T-helper 1 cell treated with Interleukin-12 subunit alpha and Interleukin-12 subunit beta and Interleukin-4 antibody, amounts not matched to agents 30 μg/mL and 1 μg/mL, for 36 hours (primary cell): ENCODE data around the gene LHX2.

ENCODE experiments used
- H3K27ac Mint-ChIP-seq: one replicate; pipeline ENCODE4 v1.8.0; 2021; ENCODE audit warnings: mild to moderate bottlenecking, mixed read lengths
- H3K27me3 Mint-ChIP-seq: one replicate; pipeline ENCODE4 v1.8.0; 2021; ENCODE audit warnings: low read depth, mixed read lengths
- H3K36me3 Mint-ChIP-seq: one replicate; pipeline ENCODE4 v1.8.0; 2021; ENCODE audit warnings: low read depth, mixed read lengths
- H3K4me1 Mint-ChIP-seq: one replicate; pipeline ENCODE4 v1.8.0; 2021; ENCODE audit warnings: low read depth, mixed read lengths
- H3K4me3 Mint-ChIP-seq: one replicate; pipeline ENCODE4 v1.8.0; 2021; ENCODE audit warnings: mild to moderate bottlenecking, moderate library complexity, mixed read lengths
- H3K9me3 Mint-ChIP-seq: one replicate; pipeline ENCODE4 v1.8.0; 2021; ENCODE audit warnings: mixed read lengths

The LHX2 gene

GRCh38 chr9:124029617-124030016 lies 18.0 kb downstream of the LHX2 start:
- no peaks in the 10 kb centered on the region for H3K9me3 Mint-ChIP-seq
- no peaks in the 10 kb centered on the region for H3K36me3 Mint-ChIP-seq
- H3K27me3 Mint-ChIP-seq = peaks cover 60% of the 10 kb centered on the region
- H3K4me1 Mint-ChIP-seq = no peaks in the 10 kb centered on the region
- no peak overlapping the region for H3K4me3 Mint-ChIP-seq
- no peak overlapping the region for H3K27ac Mint-ChIP-seq

- Mint-ChIP-seq H3K27me3 (peaks cover 62% of the 10 kb centered on the region), H3K4me1 (no peaks in the 10 kb centered on the region), H3K27ac (no peak overlapping the region), H3K4me3 (no peak overlapping the region), H3K9me3 (no peaks in the 10 kb centered on the region), H3K36me3 (no peaks in the 10 kb centered on the region)
Measured at GRCh38 chr9:124030969-124031451, 19.4 kb downstream of the LHX2 start.

- no peaks in the 10 kb centered on the region for H3K9me3 Mint-ChIP-seq
- no peak overlapping the region for H3K27ac Mint-ChIP-seq
- H3K4me1 Mint-ChIP-seq = no peaks in the 10 kb centered on the region
- peaks cover 56% of the 10 kb centered on the region for H3K27me3 Mint-ChIP-seq
- no peak overlapping the region for H3K4me3 Mint-ChIP-seq
- H3K36me3 Mint-ChIP-seq = no peaks in the 10 kb centered on the region
Measured at GRCh38 chr9:124032247-124032646, 20.7 kb downstream of the LHX2 start.

GRCh38 chr9:124033348-124033747 lies 21.8 kb downstream of the LHX2 start:
- H3K27me3 Mint-ChIP-seq = peaks cover 55% of the 10 kb centered on the region
- H3K36me3 Mint-ChIP-seq = no peaks in the 10 kb centered on the region

GRCh38 chr9:124033967-124034366 lies 22.4 kb downstream of the LHX2 start:
- Mint-ChIP-seq H3K27me3 (peaks cover 54% of the 10 kb centered on the region), H3K4me3 (no peak overlapping the region), H3K27ac (no peak overlapping the region), H3K4me1 (no peaks in the 10 kb centered on the region), H3K36me3 (no peaks in the 10 kb centered on the region), H3K9me3 (no peaks in the 10 kb centered on the region)

More at GRCh38 chr9:124033348-124033747, 21.8 kb downstream of the LHX2 start:
- Mint-ChIP-seq H3K4me1 (no peaks in the 10 kb centered on the region), H3K4me3 (no peak overlapping the region), H3K27ac (no peak overlapping the region), H3K9me3 (no peaks in the 10 kb centered on the region)

GRCh38 chr9:124035001-124035650 lies 23.6 kb downstream of the LHX2 start:
- Mint-ChIP-seq H3K27ac (no peak overlapping the region), H3K4me3 (no peak overlapping the region), H3K27me3 (peaks cover 63% of the 10 kb centered on the region), H3K4me1 (no peaks in the 10 kb centered on the region), H3K36me3 (no peaks in the 10 kb centered on the region), H3K9me3 (no peaks in the 10 kb centered on the region)

- Mint-ChIP-seq H3K27ac (no peak overlapping the region), H3K9me3 (no peaks in the 10 kb centered on the region), H3K4me1 (peaks cover 4% of the 10 kb centered on the region), H3K4me3 (no peak overlapping the region), H3K27me3 (peaks cover 62% of the 10 kb centered on the region), H3K36me3 (no peaks in the 10 kb centered on the region)
Measured at GRCh38 chr9:124036578-124036977, 25.0 kb downstream of the LHX2 start.

DNA sequence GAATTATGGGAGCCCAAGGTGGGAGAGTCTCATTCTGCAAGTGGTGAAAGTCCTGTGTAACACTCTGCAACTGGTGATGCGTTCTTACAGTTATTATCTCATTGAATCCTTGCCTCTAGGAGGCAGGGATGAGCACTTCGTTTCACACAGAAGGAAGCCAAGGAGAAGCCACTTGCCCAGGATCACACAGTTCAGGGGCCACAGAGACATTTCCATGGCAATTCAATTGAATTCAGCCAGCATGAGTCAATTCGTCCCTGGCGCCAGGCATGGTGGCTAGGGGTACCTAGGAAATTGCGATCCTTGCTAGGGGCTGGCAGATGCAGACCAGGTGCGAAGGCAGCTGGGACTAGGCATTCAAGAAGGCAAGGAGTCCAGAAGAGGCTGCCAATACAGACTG lies 26.2 kb downstream of the LHX2 start:
- no peak overlapping the region for H3K27ac Mint-ChIP-seq
- H3K4me1 Mint-ChIP-seq = peaks cover 4% of the 10 kb centered on the region
- H3K27me3 Mint-ChIP-seq = peaks cover 58% of the 10 kb centered on the region
- H3K4me3 Mint-ChIP-seq = no peak overlapping the region
- H3K9me3 Mint-ChIP-seq = no peaks in the 10 kb centered on the region
- no peaks in the 10 kb centered on the region for H3K36me3 Mint-ChIP-seq

- Mint-ChIP-seq H3K4me3 (no peak overlapping the region), H3K9me3 (no peaks in the 10 kb centered on the region), H3K27me3 (peaks cover 55% of the 10 kb centered on the region), H3K27ac (no peak overlapping the region), H3K4me1 (peaks cover 4% of the 10 kb centered on the region), H3K36me3 (no peaks in the 10 kb centered on the region)
Measured at GRCh38 chr9:124038239-124038638, 26.7 kb downstream of the LHX2 start.

DNA sequence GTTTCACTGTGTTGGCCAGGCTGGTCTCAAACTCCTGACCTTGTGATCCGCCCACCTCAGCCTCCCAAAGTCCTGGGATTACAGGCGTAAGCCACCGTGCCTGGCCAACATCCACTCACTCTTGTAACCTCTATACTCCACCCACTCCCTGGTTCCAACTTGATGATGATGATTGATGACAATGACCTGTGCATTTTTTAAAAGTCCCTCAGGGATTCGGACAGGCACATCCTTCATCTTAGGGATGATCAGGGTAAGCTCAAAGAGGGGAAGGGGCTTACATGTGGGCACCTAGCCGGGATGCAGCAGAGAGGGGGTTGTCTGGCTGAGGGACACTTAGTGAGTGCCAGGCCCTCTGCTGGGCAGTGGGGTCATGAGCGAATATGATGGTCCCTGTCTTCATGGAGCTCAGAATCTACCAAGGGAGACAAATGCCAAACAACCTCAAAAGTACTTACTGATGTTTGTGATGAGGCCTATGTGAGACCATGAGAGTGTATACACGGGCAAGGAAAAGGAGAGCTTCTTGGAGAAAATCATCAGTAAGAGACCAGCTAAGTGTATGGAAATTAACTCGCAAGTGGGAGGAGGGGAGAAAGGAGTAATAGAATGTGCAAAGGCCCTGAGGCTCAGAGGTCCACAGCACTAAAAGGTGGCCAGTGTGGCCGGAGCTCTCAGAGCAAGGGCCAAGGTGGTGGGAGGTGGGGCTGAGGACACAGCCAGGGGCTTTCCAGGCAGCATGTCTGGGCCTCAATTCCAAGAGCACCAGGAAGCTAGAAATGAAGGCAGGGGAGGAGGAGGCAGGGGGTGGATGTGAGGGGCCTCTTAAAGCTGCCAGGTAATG lies 27.4 kb downstream of the LHX2 start:
- Mint-ChIP-seq H3K9me3 (no peaks in the 10 kb centered on the region), H3K4me3 (no peak overlapping the region), H3K27me3 (peaks cover 51% of the 10 kb centered on the region), H3K36me3 (no peaks in the 10 kb centered on the region), H3K27ac (no peak overlapping the region), H3K4me1 (peaks cover 4% of the 10 kb centered on the region)

GRCh38 chr9:124040186-124040931 lies 28.8 kb downstream of the LHX2 start:
- Mint-ChIP-seq H3K9me3 (no peaks in the 10 kb centered on the region), H3K4me1 (peaks cover 4% of the 10 kb centered on the region), H3K4me3 (no peak overlapping the region), H3K27me3 (peaks cover 54% of the 10 kb centered on the region), H3K36me3 (no peaks in the 10 kb centered on the region), H3K27ac (no peak overlapping the region)

GRCh38 chr9:124040935-124041816 lies 29.6 kb downstream of the LHX2 start:
- peaks cover 4% of the 10 kb centered on the region for H3K4me1 Mint-ChIP-seq
- H3K4me3 Mint-ChIP-seq = no peak overlapping the region
- H3K27me3 Mint-ChIP-seq = peaks cover 52% of the 10 kb centered on the region
- H3K27ac Mint-ChIP-seq = no peak overlapping the region
- no peaks in the 10 kb centered on the region for H3K36me3 Mint-ChIP-seq
- H3K9me3 Mint-ChIP-seq = no peaks in the 10 kb centered on the region

- Mint-ChIP-seq H3K4me3 (no peak overlapping the region), H3K9me3 (no peaks in the 10 kb centered on the region), H3K27ac (no peak overlapping the region), H3K4me1 (peaks cover 4% of the 10 kb centered on the region), H3K36me3 (no peaks in the 10 kb centered on the region), H3K27me3 (peaks cover 58% of the 10 kb centered on the region)
Measured at GRCh38 chr9:124041817-124042116, 30.2 kb downstream of the LHX2 start.

GRCh38 chr9:124042201-124042721 lies 30.7 kb downstream of the LHX2 start:
- H3K9me3 Mint-ChIP-seq = no peaks in the 10 kb centered on the region
- peaks cover 4% of the 10 kb centered on the region for H3K4me1 Mint-ChIP-seq
- no peak overlapping the region for H3K27ac Mint-ChIP-seq
- peaks cover 63% of the 10 kb centered on the region for H3K27me3 Mint-ChIP-seq
- no peak overlapping the region for H3K4me3 Mint-ChIP-seq
- no peaks in the 10 kb centered on the region for H3K36me3 Mint-ChIP-seq
